BJ (cell line): ENCODE results near the gene ZNF467. TPM values are rescaled to one million over a fixed set of nuclear protein-coding genes. Genes with fewer than 3 reads are reported as not detected.

ENCODE experiments used
- CTCF ChIA-PET: fragments of 350-600 bp; formaldehyde crosslinking; extraction: SDS; loops from one replicate; lab custom pipeline; 2021; ENCODE audit warnings: antibody characterized with exemption, inconsistent platforms; lab: Yijun Ruan, JAX
- POLR2A ChIA-PET: fragments of 300-600 bp; sonication (Branson Sonifier 250); formaldehyde crosslinking; extraction: SDS; loops from one replicate; lab custom pipeline; 2021; ENCODE audit warnings: antibody characterized with exemption; lab: Charles Lee
- DNase-seq: peaks from one replicate; pipeline ENCODE4 v3.0.0-alpha.2; 2011; ENCODE audit warnings: low read depth
- H3K27me3 ChIP-seq: 2 replicates; pipeline ENCODE4 v1.6.0; 2011; ENCODE audit warnings: low read length; ENCODE audit not compliant: control insufficient read depth, insufficient read depth
- H3K36me3 ChIP-seq: 2 replicates; pipeline ENCODE4 v1.5.1; 2011; ENCODE audit warnings: low read length; ENCODE audit not compliant: control insufficient read depth, insufficient read depth
- H3K4me3 ChIP-seq: 2 replicates; pipeline ENCODE4 v1.5.1; 2011; ENCODE audit warnings: low read depth, mild to moderate bottlenecking, control low read depth, low read length
- polyA plus RNA-seq: library from polyadenylated mRNA; depleted of rRNA; stranded (reverse); fragments of >200 nt; gene quantifications from 2 replicates; pipeline ENCODE4 v1.2.3, GENCODE V29; 2011
- TF ChIP-seq, protein P1 (sequence below): IDR thresholded peaks from 2 replicates; pipeline ENCODE4 v1.5.1; 2011; ENCODE audit warnings: low read depth, mild to moderate bottlenecking, control low read depth, inconsistent platforms, low read length, moderate library complexity; ENCODE audit not compliant: insufficient read depth

Gene ZNF467
- polyA plus RNA-seq, 1 experiment = 1.6 TPM

DNA sequence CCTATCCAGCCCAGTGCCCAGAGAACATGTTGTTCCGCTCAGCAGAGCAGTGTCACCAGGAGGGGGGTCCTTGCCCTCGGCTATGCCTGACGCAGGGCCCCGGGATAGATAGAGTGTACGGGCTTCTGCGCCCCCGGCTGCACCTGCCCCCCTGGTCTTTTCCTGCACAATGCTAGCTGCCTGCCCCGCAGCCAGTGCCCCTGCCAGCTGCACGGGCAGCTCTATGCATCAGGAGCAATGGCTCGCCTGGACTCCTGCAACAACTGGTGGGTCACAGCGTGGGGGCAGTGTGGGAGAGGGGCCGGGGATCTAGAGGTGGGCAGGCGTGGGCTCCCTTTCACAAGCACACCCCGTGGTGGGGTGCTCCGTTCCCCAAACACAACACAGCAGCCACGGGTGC is 33.3 kb upstream of the ZNF467 start:
- no peak for DNase-seq
- no peaks in the 10 kb centered on the region; the same call in none of the 2 replicates for H3K27me3 ChIP-seq
- POLR2A ChIA-PET = no interaction called here
- TF ChIP-seq, protein P1, sequence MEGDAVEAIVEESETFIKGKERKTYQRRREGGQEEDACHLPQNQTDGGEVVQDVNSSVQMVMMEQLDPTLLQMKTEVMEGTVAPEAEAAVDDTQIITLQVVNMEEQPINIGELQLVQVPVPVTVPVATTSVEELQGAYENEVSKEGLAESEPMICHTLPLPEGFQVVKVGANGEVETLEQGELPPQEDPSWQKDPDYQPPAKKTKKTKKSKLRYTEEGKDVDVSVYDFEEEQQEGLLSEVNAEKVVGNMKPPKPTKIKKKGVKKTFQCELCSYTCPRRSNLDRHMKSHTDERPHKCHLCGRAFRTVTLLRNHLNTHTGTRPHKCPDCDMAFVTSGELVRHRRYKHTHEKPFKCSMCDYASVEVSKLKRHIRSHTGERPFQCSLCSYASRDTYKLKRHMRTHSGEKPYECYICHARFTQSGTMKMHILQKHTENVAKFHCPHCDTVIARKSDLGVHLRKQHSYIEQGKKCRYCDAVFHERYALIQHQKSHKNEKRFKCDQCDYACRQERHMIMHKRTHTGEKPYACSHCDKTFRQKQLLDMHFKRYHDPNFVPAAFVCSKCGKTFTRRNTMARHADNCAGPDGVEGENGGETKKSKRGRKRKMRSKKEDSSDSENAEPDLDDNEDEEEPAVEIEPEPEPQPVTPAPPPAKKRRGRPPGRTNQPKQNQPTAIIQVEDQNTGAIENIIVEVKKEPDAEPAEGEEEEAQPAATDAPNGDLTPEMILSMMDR = no peak
- H3K4me3 ChIP-seq = no peak overlapping the region
- no peaks in the 10 kb centered on the region for H3K36me3 ChIP-seq
- CTCF ChIA-PET = interaction anchor here (0.9 to 3.1 kb wide), 11 partner anchors 9 to 144 kb away, joined by 3 to 15 read pairs (median 3); no protein-coding TSS in a partner anchor

DNA sequence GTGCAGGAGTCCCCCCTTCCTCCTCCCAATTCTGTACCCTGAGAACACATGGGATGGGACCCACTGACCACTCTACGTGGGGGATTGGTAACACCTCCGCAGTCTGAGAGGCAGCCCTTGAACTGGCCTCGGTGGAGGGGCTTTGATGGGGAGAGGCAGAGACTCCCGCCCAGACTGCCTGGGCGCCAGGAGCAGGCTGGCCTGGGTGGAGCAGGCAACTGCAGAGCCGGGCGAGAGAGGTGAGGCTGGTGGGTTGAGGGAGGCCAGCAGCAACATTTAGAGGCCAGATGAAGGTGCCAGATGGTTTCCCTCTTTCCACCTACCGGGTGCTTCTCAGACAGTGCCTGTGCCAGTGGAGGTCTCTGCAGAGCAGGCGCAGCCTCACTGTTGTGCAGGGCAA is 30.7 kb upstream of the ZNF467 start:
- Histone ChIP-seq H3K36me3 (no peaks in the 10 kb centered on the region), H3K4me3 (no peak overlapping the region), H3K27me3 (no peaks in the 10 kb centered on the region; the same call in 1 of the 2 replicates)
- POLR2A ChIA-PET = no interaction called here
- DNase-seq = no peak
- CTCF ChIA-PET = no interaction called here
- TF ChIP-seq, protein P1 = no peak

DNA sequence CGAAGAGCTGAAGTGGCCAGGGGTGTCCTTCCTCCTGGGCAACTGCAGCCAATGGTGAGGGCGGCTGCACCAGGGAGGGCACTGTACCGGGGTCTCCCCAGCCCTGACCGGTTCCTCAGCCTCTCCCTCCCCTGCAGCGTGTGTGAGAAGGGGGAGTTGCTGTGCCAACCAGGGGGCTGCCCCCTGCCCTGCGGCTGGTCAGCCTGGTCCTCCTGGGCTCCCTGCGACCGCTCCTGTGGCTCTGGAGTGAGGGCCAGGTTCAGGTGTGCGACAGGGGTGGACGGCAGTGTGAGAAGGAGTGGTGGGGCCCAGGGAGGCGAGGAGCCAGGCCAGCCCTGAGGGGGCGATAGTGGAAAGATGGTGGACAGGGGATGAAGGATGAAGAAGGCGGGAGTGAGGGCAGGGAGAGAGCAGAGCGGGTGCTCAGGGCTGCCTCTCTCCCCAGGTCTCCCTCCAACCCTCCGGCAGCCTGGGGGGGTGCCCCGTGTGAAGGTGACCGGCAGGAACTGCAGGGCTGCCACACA is 30.2 kb upstream of the ZNF467 start:
- Histone ChIP-seq H3K36me3 (no peaks in the 10 kb centered on the region), H3K27me3 (no peaks in the 10 kb centered on the region; the same call in 1 of the 2 replicates), H3K4me3 (no peak overlapping the region)
- TF ChIP-seq, protein P1 = no peak
- CTCF ChIA-PET = no interaction called here
- no peak for DNase-seq
- POLR2A ChIA-PET = no interaction called here

GRCh38 chr7:149802966-149803365 is 29.6 kb upstream of the ZNF467 start:
- Histone ChIP-seq H3K27me3 (no peaks in the 10 kb centered on the region; the same call in 1 of the 2 replicates), H3K4me3 (no peak overlapping the region), H3K36me3 (no peaks in the 10 kb centered on the region)
- ChIA-PET CTCF (no interaction called here), POLR2A (no interaction called here)
- no peak for DNase-seq
- TF ChIP-seq, protein P1 = no peak

- CTCF ChIA-PET = no interaction called here
- Histone ChIP-seq H3K27me3 (no peaks in the 10 kb centered on the region; the same call in 1 of the 2 replicates), H3K36me3 (no peaks in the 10 kb centered on the region), H3K4me3 (no peak overlapping the region)
- TF ChIP-seq, protein P1 = no peak
- DNase-seq = no peak
- POLR2A ChIA-PET = no interaction called here
Observed at GRCh38 chr7:149801816-149802215, 28.4 kb upstream of the ZNF467 start.
